Stimulated activated CD8-positive, alpha-beta memory T cell treated with anti-CD3 and anti-CD28 coated beads, Interleukin-12 subunit alpha, Interleukin-12 subunit beta, amount 100 ng/mL, for 24 hours (primary cell): Measurements from ENCODE around the gene ZNF786.
"Not testable (repeated sequence)": the region's sequence is repeated elsewhere in the genome, so short reads cannot be mapped to it uniquely, and the experiment has no call there.

Source experiments
- DNase-seq: peaks from one replicate; pipeline ENCODE4 v3.0.0-alpha.2; 2020; ENCODE audit errors: extremely low read depth

ZNF786 gene

GRCh38 chr7:149030439-149030838 lies 60.1 kb downstream of the ZNF786 start:
- not testable (repeated sequence) for DNase-seq

GRCh38 chr7:149028346-149029109 lies 62.0 kb downstream of the ZNF786 start, which contains the start of gene PDIA4:
Gene PDIA4 (minus strand): TSS chr7:149028505. CDS start chr7:149028408, 97 bp downstream.
- DNase-seq, result peak; percentile 99

GRCh38 chr7:149027611-149028345 lies 62.7 kb downstream of the ZNF786 start:
- no peak for DNase-seq

GRCh38 chr7:149027055-149027454 lies 63.5 kb downstream of the ZNF786 start:
- no peak for DNase-seq

- DNase-seq, result no peak
Measured at GRCh38 chr7:149023662-149024061, 66.9 kb downstream of the ZNF786 start.

GRCh38 chr7:149022756-149023360 lies 67.7 kb downstream of the ZNF786 start:
- DNase-seq, result no peak

- DNase-seq, result no peak
Measured at GRCh38 chr7:149021725-149022062, 68.8 kb downstream of the ZNF786 start.

GRCh38 chr7:149020483-149020882 lies 70.0 kb downstream of the ZNF786 start:
- DNase-seq, result no peak
